ENCODE results near the gene PYDC2. TPM values are rescaled to one million over a fixed set of nuclear protein-coding genes. Genes with fewer than 3 reads are reported as not detected.

PYDC2 gene
- total and polyA plus RNA-seq, 8 donors, result not detected

GRCh38 chr3:191417457-191417729 lies 43.6 kb upstream of the PYDC2 start:
- Histone ChIP-seq H3K36me3 (no peaks in the 10 kb centered on the region), H3K27ac (no peak overlapping the region), H3K9me3 (no peaks in the 10 kb centered on the region), H3K4me3 (no peak overlapping the region), H3K4me1 (no peaks in the 10 kb centered on the region), H3K27me3 (no peaks in the 10 kb centered on the region)
- intact Hi-C loops (cut with DNase I), result loop anchor here in 1 of 3 donors (10.0 kb wide), 1 partner anchor 387 kb away; no protein-coding TSS in a partner anchor
- DNase-seq, result no peak
- no peak for FAIRE-seq
- no peak for TF ChIP-seq CTCF (IDR thresholded peaks at IDR 0.05)
- 45 to 68% methylated on average over 6 of the region's 6 CpGs for WGBS, 2 donors
- no peak for ATAC-seq

- Histone ChIP-seq H3K27me3 (no peaks in the 10 kb centered on the region), H3K4me1 (no peaks in the 10 kb centered on the region), H3K4me3 (no peak overlapping the region), H3K36me3 (no peaks in the 10 kb centered on the region), H3K9me3 (no peaks in the 10 kb centered on the region), H3K27ac (no peak overlapping the region)
- DNase-seq (no peak), FAIRE-seq (no peak), ATAC-seq (no peak)
- 83 to 85% methylated on average over 2 of the region's 2 CpGs for WGBS, 2 donors
- intact Hi-C loops (cut with DNase I), result loop anchor here in 1 of 3 donors (10.0 kb wide), 1 partner anchor 1014 kb away; no protein-coding TSS in a partner anchor
- no peak for TF ChIP-seq CTCF (IDR thresholded peaks at IDR 0.05)
These were observed 40.2 kb upstream of the PYDC2 start for GRCh38 chr3:191420771-191421170.

- FAIRE-seq (no peak), DNase-seq (no peak), ATAC-seq (no peak)
- Histone ChIP-seq H3K27ac (no peak overlapping the region), H3K4me1 (no peaks in the 10 kb centered on the region), H3K36me3 (no peaks in the 10 kb centered on the region), H3K27me3 (peaks cover 0 to 5% (median 0%) of the 10 kb centered on the region in 4 donors), H3K9me3 (no peaks in the 10 kb centered on the region), H3K4me3 (no peak overlapping the region)
- intact Hi-C loops (cut with DNase I), result loop anchor here in 1 of 3 donors (10.0 kb wide), 1 partner anchor 1010 kb away; no protein-coding TSS in a partner anchor
- TF ChIP-seq CTCF (IDR thresholded peaks at IDR 0.05), result no peak
- WGBS, 2 donors, result 64 to 67% methylated on average over 3 of the region's 3 CpGs
These were observed 36.1 kb upstream of the PYDC2 start for GRCh38 chr3:191424881-191425280.

GRCh38 chr3:191425322-191425734 lies 35.6 kb upstream of the PYDC2 start:
- no peak for TF ChIP-seq CTCF (IDR thresholded peaks at IDR 0.05)
- Histone ChIP-seq H3K27ac (no peak overlapping the region), H3K9me3 (no peaks in the 10 kb centered on the region), H3K36me3 (no peaks in the 10 kb centered on the region), H3K27me3 (peaks cover 0 to 5% (median 0%) of the 10 kb centered on the region in 4 donors), H3K4me1 (peaks cover 0 to 2% (median 0%) of the 10 kb centered on the region in 3 donors), H3K4me3 (no peak overlapping the region)
- intact Hi-C loops (cut with DNase I), result loop anchor here in 1 of 3 donors (10.0 kb wide), 1 partner anchor 1009 kb away; no protein-coding TSS in a partner anchor
- ATAC-seq, result no peak
- no peak for FAIRE-seq
- WGBS, 2 donors, result 76 to 83% methylated on average over 11 of the region's 11 CpGs
- no peak for DNase-seq

DNA sequence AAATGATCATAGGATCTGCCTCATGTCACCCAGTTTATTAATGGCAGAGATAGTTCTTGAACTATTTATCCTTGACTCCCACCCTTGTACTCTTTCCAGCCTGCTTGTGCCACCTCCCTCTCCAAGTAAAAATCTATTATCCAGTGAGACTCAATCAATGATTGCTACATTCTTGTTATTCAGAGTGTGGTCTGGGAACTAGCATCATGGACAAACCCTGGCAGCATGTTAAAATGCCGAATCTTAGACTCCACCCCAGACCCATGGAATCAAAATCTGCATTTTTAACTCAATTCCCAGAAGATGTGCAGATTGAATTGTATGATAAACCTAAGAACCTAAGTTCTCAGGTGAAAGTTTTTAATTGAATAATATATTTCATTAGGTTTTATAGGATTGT lies 34.7 kb upstream of the PYDC2 start:
- H3K9me3 ChIP-seq, result no peaks in the 10 kb centered on the region
- peaks cover 0 to 4% (median 0%) of the 10 kb centered on the region in 3 donors for H3K4me1 ChIP-seq
- TF ChIP-seq CTCF (IDR thresholded peaks at IDR 0.05), result no peak
- no peak for FAIRE-seq
- no peak overlapping the region for H3K4me3 ChIP-seq
- ATAC-seq, result no peak
- no peak overlapping the region for H3K27ac ChIP-seq
- H3K36me3 ChIP-seq, result no peaks in the 10 kb centered on the region
- peaks cover 0 to 5% (median 0%) of the 10 kb centered on the region in 4 donors for H3K27me3 ChIP-seq
- WGBS, 2 donors, result 22 to 39% methylated on average over 1 of the region's 1 CpG
- intact Hi-C loops (cut with DNase I), result loop anchor here in 1 of 3 donors (10.0 kb wide), 1 partner anchor 1008 kb away; no protein-coding TSS in a partner anchor
- DNase-seq, result no peak

All from pancreas (tissue), 10 donors.